PFSK-1 (cell line): Measurements from ENCODE around the gene MYO1D.

ENCODE experiments used
- POLR2AphosphoS5 ChIP-seq: IDR thresholded peaks from 2 replicates; pipeline ENCODE4 v1.6.1; 2012; ENCODE audit warnings: low read depth, mild to moderate bottlenecking, control low read depth, low read length, moderate library complexity
- REST ChIP-seq, 2 experiments: IDR thresholded peaks; 2 replicates each; pipeline versions ENCODE4 v1.6.1 to v1.8.0; 2011 to 2012; ENCODE audit warnings: low read depth in 2 of 2, low read length in 2 of 2, control low read depth in 1 of 2, inconsistent platforms in 1 of 2, mild to moderate bottlenecking in 1 of 2, moderate library complexity in 1 of 2; ENCODE audit not compliant: insufficient read depth in 1 of 2

- TF ChIP-seq REST (IDR thresholded peaks at IDR 0.05; ENCODE audit: insufficient read depth in 1 of 2, low read depth in 2 of 2, low read length in 2 of 2) (no peak), POLR2AphosphoS5 (no peak)
Observed at GRCh38 chr17:32563583-32563982, 313.3 kb downstream of the MYO1D start.
